Measurements from ENCODE around the gene ODC1. TPM values are rescaled to one million over a fixed set of nuclear protein-coding genes. Genes with fewer than 3 reads are reported as not detected.

The ODC1 gene
- total RNA-seq, 1 experiment from 2014 or later, result 46.6 TPM

GRCh38 chr2:10424916-10425505, 23.1 kb downstream of the ODC1 start:
- no peaks in the 10 kb centered on the region for H3K4me1 Mint-ChIP-seq
- H3K4me3 Mint-ChIP-seq, result no peak overlapping the region
- CTCF ChIA-PET, result interaction anchor here (1.2 to 3.0 kb wide), 6 partner anchors 10 to 328 kb away, joined by 3 to 16 read pairs (median 6); no protein-coding TSS in a partner anchor
- TF ChIP-seq ATF2 (CRISPR knock-in tag; IDR thresholded peaks at IDR 0.05; ENCODE audit: borderline replicate concordance, low read depth) (no peak), CBFB (CRISPR knock-in tag; IDR thresholded peaks at IDR 0.05; ENCODE audit: low read depth) (no peak), ZNF138 (CRISPR knock-in tag; conservative IDR thresholded peaks at IDR 0.05) (no peak), TEAD4 (CRISPR knock-in tag; IDR thresholded peaks at IDR 0.05) (no peak), MLX (CRISPR knock-in tag; IDR thresholded peaks at IDR 0.05) (no peak), ZNF416 (CRISPR knock-in tag; IDR thresholded peaks at IDR 0.05) (no peak), SOX15 (CRISPR knock-in tag; IDR thresholded peaks at IDR 0.05) (no peak), ZNF263 (CRISPR knock-in tag; IDR thresholded peaks at IDR 0.05; ENCODE audit: low read depth) (no peak), FOXP1 (CRISPR knock-in tag; IDR thresholded peaks at IDR 0.05; ENCODE audit: borderline replicate concordance) (no peak)
- no peak overlapping the region for H3K27ac Mint-ChIP-seq
- ATAC-seq (no peak), DNase-seq (ENCODE audit: low spot score) (no peak)
- POLR2A ChIA-PET, result no interaction called here
- no peaks in the 10 kb centered on the region for H3K27me3 Mint-ChIP-seq (ENCODE audit: low read depth)
- no peaks in the 10 kb centered on the region for H3K36me3 Mint-ChIP-seq
- no peaks in the 10 kb centered on the region for H3K9me3 Mint-ChIP-seq

DNA sequence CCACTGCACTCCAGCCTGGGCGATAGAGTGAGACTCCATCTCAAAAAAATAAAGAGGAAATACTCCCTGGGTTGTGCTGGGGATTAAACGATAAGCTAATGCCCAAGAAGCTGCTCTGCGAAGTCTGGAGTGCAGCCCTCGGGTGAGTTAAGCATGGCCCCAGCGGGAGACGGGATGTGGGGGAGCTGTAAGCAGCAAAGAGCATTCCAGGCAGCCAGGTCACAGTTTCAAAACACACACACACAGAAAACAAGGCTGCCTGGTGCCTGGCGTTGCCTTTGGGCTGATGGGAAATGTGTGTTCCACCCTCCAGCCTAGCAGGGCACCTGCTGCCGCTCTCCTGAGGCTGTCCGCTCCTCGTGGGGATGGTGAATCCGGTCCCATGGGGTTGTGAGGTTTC, 24.1 kb downstream of the ODC1 start:
- no peak overlapping the region for H3K4me3 Mint-ChIP-seq

More for the DNA sequence above, 24.1 kb downstream of the ODC1 start:
- DNase-seq (ENCODE audit: low spot score) (no peak), ATAC-seq (0 out of 2 replicates have a peak, but pooled peaks have one; percentile 28)
- TF ChIP-seq ZNF263 (CRISPR knock-in tag; IDR thresholded peaks at IDR 0.05; ENCODE audit: low read depth), result no peak
- no peak for TF ChIP-seq SOX15 (CRISPR knock-in tag; IDR thresholded peaks at IDR 0.05)
- no peak for TF ChIP-seq ZBTB21 (CRISPR knock-in tag; IDR thresholded peaks at IDR 0.05; ENCODE audit: borderline replicate concordance)
- no peak for TF ChIP-seq MAX (CRISPR knock-in tag; IDR thresholded peaks at IDR 0.05)
- no peak for TF ChIP-seq SMAD4 (CRISPR knock-in tag; IDR thresholded peaks at IDR 0.05)
- no peak for TF ChIP-seq CREM (CRISPR knock-in tag; IDR thresholded peaks at IDR 0.05)
- TF ChIP-seq FOXP4 (CRISPR knock-in tag; IDR thresholded peaks at IDR 0.05), result no peak
- TF ChIP-seq USF1 (CRISPR knock-in tag; IDR thresholded peaks at IDR 0.05), result no peak
- no peak for TF ChIP-seq ESRRA (CRISPR knock-in tag; IDR thresholded peaks at IDR 0.05; ENCODE audit: borderline replicate concordance)
- TF ChIP-seq HMGA2 (CRISPR knock-in tag; IDR thresholded peaks at IDR 0.05), result no peak
- TF ChIP-seq, protein P1, sequence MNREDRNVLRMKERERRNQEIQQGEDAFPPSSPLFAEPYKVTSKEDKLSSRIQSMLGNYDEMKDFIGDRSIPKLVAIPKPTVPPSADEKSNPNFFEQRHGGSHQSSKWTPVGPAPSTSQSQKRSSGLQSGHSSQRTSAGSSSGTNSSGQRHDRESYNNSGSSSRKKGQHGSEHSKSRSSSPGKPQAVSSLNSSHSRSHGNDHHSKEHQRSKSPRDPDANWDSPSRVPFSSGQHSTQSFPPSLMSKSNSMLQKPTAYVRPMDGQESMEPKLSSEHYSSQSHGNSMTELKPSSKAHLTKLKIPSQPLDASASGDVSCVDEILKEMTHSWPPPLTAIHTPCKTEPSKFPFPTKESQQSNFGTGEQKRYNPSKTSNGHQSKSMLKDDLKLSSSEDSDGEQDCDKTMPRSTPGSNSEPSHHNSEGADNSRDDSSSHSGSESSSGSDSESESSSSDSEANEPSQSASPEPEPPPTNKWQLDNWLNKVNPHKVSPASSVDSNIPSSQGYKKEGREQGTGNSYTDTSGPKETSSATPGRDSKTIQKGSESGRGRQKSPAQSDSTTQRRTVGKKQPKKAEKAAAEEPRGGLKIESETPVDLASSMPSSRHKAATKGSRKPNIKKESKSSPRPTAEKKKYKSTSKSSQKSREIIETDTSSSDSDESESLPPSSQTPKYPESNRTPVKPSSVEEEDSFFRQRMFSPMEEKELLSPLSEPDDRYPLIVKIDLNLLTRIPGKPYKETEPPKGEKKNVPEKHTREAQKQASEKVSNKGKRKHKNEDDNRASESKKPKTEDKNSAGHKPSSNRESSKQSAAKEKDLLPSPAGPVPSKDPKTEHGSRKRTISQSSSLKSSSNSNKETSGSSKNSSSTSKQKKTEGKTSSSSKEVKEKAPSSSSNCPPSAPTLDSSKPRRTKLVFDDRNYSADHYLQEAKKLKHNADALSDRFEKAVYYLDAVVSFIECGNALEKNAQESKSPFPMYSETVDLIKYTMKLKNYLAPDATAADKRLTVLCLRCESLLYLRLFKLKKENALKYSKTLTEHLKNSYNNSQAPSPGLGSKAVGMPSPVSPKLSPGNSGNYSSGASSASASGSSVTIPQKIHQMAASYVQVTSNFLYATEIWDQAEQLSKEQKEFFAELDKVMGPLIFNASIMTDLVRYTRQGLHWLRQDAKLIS (CRISPR knock-in tag; IDR thresholded peaks at IDR 0.05; ENCODE audit: borderline replicate concordance), result no peak
- TF ChIP-seq IRF1 (CRISPR knock-in tag; IDR thresholded peaks at IDR 0.05), result no peak
- no peak for TF ChIP-seq TEAD1 (CRISPR knock-in tag; IDR thresholded peaks at IDR 0.05)
- TF ChIP-seq IRF2 (CRISPR knock-in tag; IDR thresholded peaks at IDR 0.05; ENCODE audit: borderline replicate concordance, low read depth), result no peak
- no peak for TF ChIP-seq OVOL2 (CRISPR knock-in tag; IDR thresholded peaks at IDR 0.05; ENCODE audit: borderline replicate concordance)
- no peaks in the 10 kb centered on the region for H3K9me3 Mint-ChIP-seq
- no peaks in the 10 kb centered on the region for H3K27me3 Mint-ChIP-seq (ENCODE audit: low read depth)
- H3K27ac Mint-ChIP-seq, result no peak overlapping the region
- ChIA-PET POLR2A (no interaction called here), CTCF (interaction anchor here (0.9 to 3.0 kb wide), 7 partner anchors 11 to 327 kb away, joined by 3 to 16 read pairs (median 3); partner anchors contain the start of gene HPCAL1)
- no peaks in the 10 kb centered on the region for H3K36me3 Mint-ChIP-seq
- no peaks in the 10 kb centered on the region for H3K4me1 Mint-ChIP-seq
